HG03378 (cell line): ENCODE measurements around the gene PROX1.

Source experiments
- ATAC-seq: cut with Tn5 transposase; IDR thresholded peaks from one replicate; pipeline ENCODE4 v1.9.1; 2021; ENCODE audit warnings: mild to moderate bottlenecking, moderate library complexity; ENCODE audit not compliant: unreplicated experiment

The PROX1 gene

DNA sequence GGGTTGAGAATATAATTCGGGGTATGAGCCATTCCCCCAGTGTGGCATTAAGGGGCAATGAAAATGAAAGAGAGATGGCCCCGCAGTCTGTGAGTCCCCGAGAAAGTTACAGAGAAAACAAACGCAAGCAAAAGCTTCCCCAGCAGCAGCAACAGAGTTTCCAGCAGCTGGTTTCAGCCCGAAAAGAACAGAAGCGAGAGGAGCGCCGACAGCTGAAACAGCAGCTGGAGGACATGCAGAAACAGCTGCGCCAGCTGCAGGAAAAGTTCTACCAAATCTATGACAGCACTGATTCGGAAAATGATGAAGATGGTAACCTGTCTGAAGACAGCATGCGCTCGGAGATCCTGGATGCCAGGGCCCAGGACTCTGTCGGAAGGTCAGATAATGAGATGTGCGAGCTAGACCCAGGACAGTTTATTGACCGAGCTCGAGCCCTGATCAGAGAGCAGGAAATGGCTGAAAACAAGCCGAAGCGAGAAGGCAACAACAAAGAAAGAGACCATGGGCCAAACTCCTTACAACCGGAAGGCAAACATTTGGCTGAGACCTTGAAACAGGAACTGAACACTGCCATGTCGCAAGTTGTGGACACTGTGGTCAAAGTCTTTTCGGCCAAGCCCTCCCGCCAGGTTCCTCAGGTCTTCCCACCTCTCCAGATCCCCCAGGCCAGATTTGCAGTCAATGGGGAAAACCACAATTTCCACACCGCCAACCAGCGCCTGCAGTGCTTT, 9.4 kb downstream of the PROX1 start:
- no peak for ATAC-seq

DNA sequence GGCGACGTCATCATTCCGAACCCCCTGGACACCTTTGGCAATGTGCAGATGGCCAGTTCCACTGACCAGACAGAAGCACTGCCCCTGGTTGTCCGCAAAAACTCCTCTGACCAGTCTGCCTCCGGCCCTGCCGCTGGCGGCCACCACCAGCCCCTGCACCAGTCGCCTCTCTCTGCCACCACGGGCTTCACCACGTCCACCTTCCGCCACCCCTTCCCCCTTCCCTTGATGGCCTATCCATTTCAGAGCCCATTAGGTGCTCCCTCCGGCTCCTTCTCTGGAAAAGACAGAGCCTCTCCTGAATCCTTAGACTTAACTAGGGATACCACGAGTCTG, 10.0 kb downstream of the PROX1 start:
- ATAC-seq, result no peak

DNA sequence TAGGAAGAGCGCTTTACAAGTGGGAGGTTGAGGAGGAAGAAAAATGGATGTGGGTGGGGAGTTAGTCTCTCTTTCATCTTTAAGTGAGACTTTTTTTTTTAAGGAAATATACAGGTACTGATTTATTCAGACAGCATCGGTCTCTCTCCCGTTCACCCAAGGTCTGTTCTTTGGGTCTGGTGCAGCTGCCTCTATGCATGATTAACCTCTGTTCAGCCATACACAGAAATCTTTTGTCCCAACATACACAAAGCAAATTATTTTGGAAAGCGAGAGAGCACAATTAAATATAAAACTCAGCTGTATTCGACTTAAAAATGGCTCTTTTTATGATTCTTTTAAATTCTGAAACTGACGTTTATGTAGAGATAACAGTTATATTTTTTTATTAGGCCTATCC, 11.0 kb downstream of the PROX1 start:
- no peak for ATAC-seq

DNA sequence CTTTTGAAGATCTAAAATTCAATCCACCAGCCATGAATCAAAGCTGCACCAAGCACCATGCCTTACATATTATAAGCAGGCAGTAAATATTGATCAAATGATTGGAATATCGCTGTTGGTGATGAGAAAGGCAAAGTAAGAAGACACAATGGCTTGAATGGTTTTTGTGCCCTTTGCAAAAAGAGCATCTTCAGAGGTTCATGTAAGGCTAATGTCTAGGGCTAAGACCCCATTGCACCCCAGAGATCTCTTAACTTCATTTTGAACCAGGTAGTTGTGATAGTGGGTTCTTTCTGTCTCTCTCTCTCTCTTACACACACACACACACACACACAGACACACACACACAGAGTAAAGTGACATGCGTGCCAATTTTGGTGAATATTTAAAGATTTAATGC, 12.0 kb downstream of the PROX1 start:
- no peak for ATAC-seq

DNA sequence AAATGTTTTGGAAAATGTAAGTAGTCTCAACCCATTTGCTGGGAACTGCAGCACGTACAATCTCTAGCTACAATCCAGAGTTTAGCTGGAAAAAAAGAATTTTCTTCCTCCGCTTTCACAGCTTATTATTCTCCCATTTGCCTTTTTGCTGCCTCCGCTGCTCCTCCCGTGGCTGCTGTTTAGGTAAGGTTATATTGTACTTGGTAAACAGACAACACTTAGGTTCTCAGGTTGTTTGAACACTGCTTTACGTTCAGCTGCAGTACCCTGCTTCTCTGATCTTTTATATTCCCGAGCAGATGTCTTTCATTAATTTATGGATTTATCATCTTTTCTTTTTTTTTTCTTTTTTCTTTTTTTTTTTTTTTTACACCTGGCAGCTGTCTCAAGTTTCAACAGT, 14.3 kb downstream of the PROX1 start:
- no peak for ATAC-seq

DNA sequence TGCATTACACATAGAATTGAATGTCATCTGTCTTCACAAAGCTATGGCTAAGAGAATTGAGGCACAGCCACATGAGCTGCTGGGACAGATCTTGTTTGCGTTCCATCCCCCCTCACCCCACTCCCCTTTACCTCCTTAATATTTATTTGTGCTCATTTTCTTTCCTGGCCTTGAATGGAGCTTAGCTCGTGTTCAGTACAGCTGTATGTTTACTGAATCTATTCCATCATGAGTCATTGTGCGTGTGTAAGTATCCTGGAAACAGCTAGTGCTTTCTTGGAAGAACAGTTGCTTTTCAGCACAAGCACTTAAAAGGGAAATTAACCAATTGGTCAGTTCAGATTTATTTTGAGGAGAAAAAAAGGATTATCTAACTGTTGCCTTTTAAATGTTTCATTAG, 14.7 kb downstream of the PROX1 start:
- no peak for ATAC-seq

DNA sequence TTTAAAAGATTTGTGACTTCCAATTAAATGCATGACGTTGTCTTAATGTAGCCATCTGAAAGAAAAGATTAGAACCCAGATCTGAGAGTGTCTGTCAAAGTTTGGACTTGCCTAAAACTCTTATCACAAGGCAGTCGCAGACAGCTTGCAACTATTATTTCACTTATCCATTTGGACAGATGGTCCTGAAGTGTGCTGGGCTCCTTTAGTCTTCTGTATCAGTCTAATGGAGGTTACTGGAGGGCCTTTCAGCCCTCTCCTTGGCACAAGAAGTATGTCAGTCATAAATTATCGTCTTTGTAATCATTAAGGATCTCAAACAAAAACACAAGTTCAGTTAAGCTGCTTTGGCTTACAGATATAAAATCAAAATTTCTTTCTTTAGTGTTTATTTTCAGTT, 15.5 kb downstream of the PROX1 start:
- no peak for ATAC-seq

DNA sequence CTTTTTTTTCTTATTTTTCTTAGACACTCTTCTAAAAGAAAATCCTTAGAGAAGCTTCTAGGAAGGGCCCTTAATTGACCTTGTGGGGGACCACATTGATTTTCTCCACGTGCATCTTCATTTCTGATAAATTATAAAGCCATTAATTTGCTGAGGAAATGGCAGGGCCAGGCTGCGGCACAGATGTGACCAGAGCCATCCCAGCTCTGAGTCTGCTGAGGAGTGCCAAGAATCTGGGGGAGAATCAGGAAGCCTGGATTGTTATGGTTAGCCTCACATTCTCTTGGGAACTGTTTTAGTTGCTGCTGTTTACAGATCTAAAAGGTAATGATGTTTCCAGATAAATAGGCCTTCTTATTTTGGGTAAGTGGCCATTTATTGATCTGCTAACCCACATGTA, 16.2 kb downstream of the PROX1 start:
- ATAC-seq, result no peak

DNA sequence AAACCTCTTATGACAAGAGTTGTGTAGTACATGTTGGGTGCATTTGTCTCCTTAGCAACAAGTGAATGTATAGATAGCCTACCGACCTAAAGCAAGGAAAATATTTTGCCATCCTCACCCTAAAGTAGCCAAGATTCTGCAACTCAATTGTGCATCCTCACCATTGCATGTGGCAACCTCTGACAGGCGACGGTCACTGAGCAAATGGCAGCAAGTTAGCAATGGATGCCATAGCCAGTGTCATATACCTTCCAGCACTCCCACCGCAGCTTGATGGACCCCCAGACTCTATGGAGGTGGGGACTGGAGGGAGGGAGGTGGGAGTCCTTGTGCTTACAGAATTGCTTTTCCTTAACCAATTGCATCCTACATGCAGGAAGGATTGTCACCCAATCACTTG, 17.0 kb downstream of the PROX1 start:
- ATAC-seq, result no peak

DNA sequence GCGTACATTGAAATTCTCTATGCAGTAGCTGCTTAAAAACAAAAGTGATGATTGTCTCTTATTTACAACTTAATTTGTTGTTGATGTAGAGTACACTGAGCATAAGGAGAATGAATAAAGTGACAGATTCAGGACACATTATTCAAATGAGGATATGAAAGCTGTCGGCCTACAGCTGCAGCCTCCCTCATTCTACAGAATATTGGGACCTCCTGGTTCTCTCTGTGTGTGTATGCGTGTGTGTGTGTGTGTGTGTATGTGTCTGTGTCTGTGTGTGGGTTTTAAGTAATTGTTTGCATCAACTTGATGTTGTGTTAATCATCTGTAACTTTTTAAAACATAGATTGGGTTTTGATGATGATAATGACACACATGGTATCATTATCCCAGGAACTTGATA, 17.9 kb downstream of the PROX1 start:
- ATAC-seq, result no peak

DNA sequence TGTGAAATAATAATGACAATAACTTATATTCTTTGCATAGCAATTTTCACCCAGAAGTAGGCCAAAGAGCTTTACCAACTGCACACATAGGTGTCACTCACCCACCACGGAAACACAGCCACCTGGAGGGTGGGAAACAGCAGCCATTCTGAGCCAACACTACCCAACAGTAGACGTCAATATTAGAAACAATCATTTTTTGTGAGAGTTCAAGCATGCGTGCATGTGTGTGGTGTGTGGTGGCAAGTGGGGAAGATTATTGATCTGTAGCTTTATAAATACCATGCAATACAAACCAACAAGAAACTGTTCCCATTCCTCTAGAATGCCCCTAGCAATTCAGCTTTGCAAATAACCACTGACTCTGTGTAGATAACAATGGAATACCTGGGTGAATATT, 19.1 kb downstream of the PROX1 start:
- ATAC-seq, result no peak

DNA sequence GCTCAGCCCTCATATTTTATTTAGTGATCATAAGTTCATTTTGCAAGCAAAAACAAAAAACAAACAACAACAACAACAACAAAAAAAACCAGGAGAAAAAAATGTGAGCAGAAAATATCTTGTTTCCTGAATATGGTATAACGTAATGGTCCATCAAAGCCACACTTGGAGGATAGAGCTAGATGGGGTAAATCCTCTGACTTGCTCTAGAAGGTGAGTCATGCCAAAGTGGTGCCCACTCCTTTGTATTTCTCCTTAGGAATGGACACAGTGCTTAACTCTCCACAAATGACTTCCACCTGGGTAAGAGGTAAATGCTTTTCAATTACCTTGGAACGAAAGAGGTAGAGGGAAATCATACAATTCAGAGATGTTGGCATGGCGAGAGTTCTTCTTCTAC, 20.6 kb downstream of the PROX1 start:
- no peak for ATAC-seq

DNA sequence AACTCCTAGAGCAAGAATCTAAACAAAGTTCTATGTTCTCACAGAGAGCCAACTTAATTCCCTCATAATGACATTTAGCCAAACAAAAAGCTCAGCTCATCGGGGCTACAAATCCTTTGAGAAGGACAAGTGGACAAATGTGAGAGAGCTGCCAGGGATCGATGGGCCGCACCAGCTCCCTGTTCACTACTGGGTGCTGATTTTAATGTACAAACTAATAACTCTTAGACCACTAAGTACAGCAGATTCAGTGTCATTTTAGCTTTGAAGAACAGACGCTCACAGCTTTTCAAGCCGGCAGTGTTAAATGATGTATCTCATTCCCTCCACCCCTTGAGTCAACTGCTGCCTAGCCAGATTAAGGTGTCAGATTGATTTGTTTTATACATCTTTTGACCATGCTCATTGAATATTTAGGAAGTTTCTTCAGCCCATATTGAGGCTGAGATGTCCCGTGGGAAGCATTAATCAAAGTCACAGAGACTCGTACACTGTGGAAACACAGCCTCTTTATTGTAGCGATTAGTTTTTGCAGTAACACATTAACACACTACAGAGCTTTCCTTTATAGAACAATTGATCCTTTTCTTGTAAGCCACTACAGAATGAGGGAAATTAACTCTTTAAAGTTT, 21.1 kb downstream of the PROX1 start:
- no peak for ATAC-seq

DNA sequence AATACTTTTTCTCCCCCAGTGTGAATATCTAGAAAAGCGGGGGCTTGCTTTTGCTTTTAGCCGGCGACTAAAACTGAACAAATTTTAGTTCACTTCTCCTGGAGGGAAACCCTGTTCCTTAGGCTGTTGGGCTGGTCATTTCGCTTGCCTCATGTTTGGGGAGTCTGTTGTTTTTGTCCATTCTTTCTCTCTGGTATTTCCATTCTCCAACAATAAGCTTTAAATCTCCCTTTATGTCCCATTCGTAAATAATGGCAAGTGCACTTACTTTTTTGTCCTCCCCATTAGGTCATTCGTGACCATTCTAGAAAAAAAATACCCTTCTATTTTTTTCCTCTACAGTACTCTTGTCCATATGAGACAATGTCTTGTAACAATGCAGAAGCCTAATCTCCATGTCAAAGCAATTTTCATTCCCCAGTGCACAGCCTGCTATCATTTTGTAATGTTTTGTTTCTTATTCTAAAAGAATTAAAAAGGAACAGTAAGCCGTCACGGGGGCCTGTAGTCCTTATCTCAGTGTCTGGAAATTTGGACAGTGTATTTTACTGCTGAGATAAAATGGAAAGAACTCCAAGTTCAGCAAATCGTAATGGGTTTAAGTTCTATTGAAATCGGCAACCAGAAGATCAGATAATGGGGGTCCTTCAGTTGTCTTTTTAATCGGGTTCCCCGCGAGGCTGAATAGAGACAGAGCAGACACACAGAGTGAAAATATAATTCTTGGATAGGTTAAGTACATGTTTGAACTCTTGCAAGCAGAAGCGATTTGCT, 21.8 kb downstream of the PROX1 start:
- no peak for ATAC-seq

DNA sequence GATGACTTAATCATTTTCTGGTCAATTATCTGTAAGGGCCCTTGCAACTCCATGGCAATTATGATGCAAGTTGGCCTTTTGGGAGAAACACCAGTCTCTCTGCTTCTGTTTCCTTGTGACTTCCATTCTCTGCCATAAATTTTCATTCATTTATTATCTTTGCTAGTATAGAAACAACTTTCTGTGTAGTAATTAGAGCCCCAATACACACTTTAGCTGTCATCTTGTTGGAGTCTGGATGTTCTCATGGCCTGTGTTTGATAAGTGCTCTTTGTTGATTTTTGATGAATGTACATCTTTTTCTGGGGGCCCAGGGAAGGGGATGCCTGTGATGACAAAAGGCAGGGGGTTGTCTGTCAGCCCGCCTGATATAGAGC, 22.4 kb downstream of the PROX1 start:
- ATAC-seq, result no peak

DNA sequence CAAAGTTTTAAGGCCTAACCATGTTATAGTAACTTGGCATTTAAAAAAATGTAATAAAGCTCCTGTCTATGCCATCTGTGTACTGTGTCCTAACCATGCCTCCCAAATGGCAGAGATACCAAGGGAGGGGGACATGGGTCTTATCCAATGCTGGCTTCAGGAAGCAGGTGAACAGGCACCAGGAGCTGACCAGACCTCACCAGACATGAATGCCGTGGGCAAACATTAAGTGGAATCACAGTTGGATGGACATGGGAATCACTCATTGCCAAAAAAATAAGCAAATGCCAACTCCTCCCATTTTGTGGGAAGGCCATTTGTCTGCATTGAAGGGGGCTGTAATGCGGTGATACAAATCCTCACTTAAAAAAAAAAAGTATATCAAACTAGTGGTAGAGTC, 22.9 kb downstream of the PROX1 start:
- no peak for ATAC-seq

DNA sequence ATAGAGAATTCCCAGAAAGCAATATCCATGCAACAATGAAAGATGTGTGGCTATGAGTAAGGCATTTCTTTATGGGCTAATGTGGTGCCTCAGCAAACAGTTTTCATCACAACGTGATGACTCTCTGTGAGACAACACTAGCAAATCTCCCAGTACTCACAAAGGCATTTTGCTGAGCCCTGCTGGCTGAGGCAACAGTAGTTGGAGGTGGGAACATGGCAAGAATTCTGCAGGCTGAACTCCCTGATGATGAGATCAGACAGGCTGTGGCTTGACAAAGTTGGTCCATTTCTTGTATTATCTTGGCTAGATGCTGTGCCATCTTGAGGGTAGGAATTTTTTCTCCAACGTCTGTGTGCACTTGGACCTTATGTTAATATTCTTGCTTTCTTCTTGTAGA, 24.6 kb downstream of the PROX1 start:
- ATAC-seq, result no peak

DNA sequence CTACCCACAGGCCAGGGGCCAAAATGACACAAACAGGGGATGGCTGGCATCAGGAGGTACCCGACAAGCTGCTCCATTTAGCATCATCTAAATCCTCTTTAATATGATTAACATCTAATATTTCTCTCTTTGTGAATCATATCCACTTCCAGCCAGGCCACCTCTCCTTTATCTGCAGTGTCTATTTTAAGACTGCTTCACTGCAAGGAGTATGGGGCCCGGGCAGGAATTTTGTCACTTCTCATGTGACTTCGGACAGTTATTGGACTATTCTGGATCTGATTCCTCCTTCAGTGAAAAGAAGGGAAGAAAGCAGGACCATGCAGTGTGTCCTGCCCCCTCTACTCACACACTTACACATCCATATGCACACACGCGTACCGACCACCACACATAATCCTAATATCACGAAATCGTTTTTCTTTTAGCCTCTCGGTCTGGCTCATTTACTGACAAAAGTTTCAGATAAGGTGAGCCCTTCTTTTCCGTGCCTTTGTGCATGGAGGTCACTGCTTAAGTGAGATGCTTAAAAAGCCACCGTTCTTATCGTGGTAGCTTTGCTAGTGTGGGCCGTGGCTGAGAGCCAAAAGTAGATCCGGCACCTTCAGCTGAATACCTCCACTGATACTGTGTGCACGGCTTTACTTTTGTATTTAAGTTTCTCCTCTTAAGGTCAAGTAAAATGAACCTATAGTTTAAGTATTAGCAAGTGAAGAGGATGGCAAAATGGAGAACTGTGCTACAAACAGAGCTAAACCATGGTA, 26.0 kb downstream of the PROX1 start:
- no peak for ATAC-seq

DNA sequence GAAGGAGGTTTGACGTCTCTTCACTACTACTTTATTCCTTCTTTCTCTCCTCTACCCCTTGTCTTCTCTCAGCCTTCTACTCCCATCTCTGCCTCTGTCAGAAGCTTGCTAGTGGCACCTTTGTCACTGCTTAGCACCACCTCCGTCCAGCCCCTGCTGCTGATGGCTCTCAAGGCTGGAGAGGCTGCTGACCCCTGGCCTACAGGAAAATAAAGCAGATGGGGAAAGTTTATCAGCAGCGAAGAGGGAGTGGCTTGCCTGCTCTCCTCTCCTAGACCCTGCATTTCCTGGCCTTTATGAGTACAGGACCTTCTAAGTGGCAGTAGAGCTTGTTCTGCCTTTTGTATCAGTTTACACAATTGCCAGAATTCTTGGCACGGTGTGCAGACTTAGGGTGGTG, 27.0 kb downstream of the PROX1 start:
- ATAC-seq, result no peak

DNA sequence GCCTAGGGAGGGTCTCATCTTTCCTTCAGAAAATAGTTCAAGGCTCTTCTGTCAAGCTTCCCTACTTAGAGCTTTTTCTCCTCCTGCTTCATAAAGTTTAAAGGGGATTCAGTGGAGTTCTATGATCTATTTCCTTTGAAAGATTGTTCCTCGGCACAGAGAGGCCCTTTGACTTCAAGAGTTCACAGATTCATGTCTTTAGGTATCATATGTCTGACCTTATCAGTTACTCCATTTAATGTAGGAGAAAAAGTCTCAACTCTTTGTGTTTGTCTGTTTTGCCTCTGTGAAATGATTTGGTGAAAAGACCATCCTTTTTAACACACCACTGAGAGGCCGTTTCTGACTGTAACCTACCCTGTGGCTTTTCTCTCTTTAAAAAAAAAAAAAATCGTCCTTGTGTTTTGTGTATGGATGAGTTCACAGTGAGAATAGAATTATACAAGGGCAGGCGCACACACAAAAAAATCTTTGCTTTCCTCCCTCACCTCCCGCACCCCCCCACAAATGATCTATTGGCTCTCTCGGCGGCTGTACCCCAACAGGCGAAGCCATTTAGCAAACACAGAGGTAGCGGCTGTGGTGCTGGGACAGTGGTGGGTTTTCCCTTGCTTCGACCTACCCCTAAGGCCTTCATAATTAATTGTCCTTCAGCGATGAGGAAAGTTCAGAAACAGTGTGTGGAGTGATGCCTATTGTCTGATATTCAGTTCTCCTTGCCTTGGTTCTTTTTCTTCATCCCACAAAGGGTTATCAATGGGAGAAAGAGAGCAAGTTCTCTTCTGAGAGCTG, 29.6 kb downstream of the PROX1 start:
- no peak for ATAC-seq
